ENCODE results near the gene MYO16.

Gene MYO16

DNA sequence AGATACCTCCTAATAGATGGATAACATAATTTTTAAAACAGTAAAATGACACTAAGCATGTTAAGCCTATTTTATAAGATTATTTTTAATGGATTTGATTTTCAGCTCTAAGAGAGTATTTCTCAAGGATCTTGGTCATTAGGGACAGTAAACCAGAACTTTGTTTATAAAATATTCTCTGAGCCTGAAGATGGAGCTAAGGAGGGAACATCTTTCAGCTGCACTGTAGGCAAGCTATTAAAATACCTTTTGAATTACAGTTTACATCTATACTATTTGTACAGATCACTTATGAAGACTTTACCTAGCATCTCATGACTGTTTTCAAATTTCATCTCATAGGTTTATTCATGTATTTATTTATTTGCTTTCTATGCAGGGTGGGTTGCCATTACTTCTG, 345.3 kb downstream of the MYO16 start:
- H3K9me3 ChIP-seq, result no peaks in the 10 kb centered on the region
- no peaks in the 10 kb centered on the region for H3K36me3 ChIP-seq
- H3K4me3 ChIP-seq (ENCODE audit: low read depth, low read length), result no peak overlapping the region
- no peaks in the 10 kb centered on the region for H3K4me1 ChIP-seq
- no peak for DNase-seq
- peaks cover 39% of the 10 kb centered on the region for H3K27me3 ChIP-seq
- TF ChIP-seq, protein P1, sequence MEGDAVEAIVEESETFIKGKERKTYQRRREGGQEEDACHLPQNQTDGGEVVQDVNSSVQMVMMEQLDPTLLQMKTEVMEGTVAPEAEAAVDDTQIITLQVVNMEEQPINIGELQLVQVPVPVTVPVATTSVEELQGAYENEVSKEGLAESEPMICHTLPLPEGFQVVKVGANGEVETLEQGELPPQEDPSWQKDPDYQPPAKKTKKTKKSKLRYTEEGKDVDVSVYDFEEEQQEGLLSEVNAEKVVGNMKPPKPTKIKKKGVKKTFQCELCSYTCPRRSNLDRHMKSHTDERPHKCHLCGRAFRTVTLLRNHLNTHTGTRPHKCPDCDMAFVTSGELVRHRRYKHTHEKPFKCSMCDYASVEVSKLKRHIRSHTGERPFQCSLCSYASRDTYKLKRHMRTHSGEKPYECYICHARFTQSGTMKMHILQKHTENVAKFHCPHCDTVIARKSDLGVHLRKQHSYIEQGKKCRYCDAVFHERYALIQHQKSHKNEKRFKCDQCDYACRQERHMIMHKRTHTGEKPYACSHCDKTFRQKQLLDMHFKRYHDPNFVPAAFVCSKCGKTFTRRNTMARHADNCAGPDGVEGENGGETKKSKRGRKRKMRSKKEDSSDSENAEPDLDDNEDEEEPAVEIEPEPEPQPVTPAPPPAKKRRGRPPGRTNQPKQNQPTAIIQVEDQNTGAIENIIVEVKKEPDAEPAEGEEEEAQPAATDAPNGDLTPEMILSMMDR (IDR thresholded peaks at IDR 0.05; ENCODE audit: low read depth, low read length), result no peak

DNA sequence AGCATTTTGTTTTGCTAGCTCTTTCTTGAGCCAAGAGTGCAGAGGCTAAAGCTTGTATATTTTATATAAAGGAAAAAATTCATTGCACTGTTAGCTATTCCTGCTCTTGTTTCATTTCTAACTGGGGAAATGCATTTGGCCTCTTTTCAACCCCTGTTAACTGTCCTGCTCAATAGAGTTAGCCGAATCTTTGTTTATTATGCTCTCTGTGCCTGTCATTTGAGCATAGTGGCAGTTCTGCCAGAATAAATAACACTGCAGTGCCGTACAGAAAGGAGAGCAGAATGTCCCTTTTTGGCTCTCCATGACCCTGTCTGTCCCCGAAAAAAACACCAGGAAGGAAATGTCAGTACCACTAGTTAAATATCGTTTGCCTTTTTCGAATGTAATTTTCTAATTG, 350.8 kb downstream of the MYO16 start:
- Histone ChIP-seq H3K4me3 (ENCODE audit: low read depth, low read length) (no peak overlapping the region), H3K9me3 (no peaks in the 10 kb centered on the region), H3K36me3 (no peaks in the 10 kb centered on the region), H3K27me3 (peaks cover 72% of the 10 kb centered on the region), H3K4me1 (no peaks in the 10 kb centered on the region)
- TF ChIP-seq, protein P1 (IDR thresholded peaks at IDR 0.05; ENCODE audit: low read depth, low read length), result no peak
- no peak for DNase-seq

DNA sequence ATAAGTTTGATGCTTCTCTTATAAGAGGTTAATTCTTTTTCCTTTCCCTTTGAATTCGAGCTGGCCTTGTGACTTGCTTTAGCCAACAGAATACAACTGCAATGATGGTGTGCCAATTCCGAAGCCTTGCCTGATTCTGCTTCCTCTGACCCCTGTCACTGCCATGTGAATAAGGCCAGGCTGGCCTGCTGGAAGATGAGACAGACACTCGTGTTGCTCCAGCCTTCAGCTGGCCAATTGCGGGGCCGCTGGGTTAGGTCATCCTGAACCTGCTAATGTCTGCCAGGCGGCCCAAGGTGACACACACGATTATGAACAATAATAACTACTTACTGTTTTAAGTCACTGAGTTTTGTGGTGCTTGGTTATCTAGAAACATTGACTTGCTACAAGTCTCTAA, 352.0 kb downstream of the MYO16 start:
- Histone ChIP-seq H3K27me3 (peaks cover 61% of the 10 kb centered on the region), H3K9me3 (no peaks in the 10 kb centered on the region), H3K4me3 (ENCODE audit: low read depth, low read length) (no peak overlapping the region), H3K36me3 (no peaks in the 10 kb centered on the region), H3K4me1 (no peaks in the 10 kb centered on the region)
- TF ChIP-seq, protein P1 (IDR thresholded peaks at IDR 0.05; ENCODE audit: low read depth, low read length), result no peak
- no peak for DNase-seq

DNA sequence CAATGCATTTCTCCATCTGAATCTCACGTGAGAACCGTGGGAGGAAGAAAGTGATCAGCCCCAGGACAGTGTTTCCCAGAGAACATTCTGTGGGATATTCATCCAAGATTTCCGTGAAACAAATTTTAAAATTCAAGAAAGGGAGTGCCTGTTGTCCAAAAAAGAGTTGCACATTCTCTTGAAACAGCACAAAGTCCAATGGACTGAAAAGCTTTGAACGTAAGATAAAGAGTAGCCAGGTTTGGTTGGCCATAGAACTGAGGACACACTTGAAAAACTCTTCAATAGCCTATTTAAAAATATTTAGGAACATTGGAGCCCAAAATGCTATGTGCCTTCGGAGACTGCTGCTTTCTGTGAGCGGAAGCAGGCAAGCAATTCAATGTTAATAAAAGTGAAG, 353.9 kb downstream of the MYO16 start:
- H3K4me1 ChIP-seq, result no peaks in the 10 kb centered on the region
- peaks cover 50% of the 10 kb centered on the region for H3K27me3 ChIP-seq
- TF ChIP-seq, protein P1 (IDR thresholded peaks at IDR 0.05; ENCODE audit: low read depth, low read length), result no peak
- H3K9me3 ChIP-seq, result no peaks in the 10 kb centered on the region
- H3K4me3 ChIP-seq (ENCODE audit: low read depth, low read length), result no peak overlapping the region
- H3K36me3 ChIP-seq, result no peaks in the 10 kb centered on the region
- no peak for DNase-seq

DNA sequence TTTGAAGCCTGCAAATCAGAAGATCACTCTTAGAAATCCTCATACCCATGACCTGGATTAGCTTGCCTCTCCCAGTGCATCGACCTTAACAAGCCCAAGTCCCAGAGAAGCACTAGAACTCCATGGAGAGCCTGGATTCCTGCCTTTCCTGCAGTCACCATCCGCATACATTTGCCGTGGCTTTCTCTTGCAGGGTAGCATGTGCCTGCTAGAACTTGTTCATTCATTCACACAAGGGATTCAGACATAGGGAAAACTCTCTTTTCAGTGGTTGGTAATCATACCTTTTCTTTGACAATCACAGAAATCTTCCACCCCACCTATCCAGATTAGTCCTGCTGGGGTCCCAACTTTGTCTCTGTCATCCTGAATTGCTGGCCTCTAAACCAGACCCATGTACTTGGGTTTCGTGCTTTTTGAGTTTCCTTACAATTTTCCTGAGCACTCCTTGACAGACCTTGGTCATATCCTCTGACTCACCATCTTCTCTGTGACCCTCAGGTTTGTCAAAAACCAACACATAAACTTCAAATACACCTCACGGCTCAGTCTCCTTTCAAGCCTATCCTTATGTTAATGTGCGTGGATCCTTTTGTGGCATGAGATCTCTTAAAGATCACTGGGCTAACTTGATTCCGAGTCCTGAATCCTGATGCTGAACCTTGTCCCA, 355.0 kb downstream of the MYO16 start:
- Histone ChIP-seq H3K4me1 (no peaks in the 10 kb centered on the region), H3K4me3 (ENCODE audit: low read depth, low read length) (no peak overlapping the region), H3K27me3 (peaks cover 48% of the 10 kb centered on the region), H3K36me3 (no peaks in the 10 kb centered on the region), H3K9me3 (no peaks in the 10 kb centered on the region)
- TF ChIP-seq, protein P1 (IDR thresholded peaks at IDR 0.05; ENCODE audit: low read depth, low read length), result no peak
- DNase-seq, result no peak

DNA sequence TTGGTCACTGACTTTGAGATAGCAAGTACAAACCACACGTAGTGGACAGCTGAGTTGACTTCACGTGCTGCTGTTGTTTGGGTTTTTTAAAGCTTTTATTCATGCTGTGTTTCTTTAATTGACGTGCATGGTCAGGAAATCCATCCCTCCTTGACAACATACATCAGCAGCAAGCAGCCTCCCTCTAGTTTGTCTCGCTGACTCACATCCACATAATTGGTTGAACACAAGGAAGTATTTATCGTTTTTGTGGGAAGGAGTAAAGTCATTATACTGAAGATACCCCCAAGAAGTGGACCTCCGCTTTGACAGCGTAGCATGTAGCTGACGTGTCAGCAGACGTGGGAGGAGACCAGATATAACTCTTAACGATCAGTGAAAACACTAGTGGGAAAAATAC, 355.8 kb downstream of the MYO16 start:
- H3K36me3 ChIP-seq, result no peaks in the 10 kb centered on the region
- H3K4me3 ChIP-seq (ENCODE audit: low read depth, low read length), result no peak overlapping the region
- TF ChIP-seq, protein P1 (IDR thresholded peaks at IDR 0.05; ENCODE audit: low read depth, low read length), result no peak
- H3K27me3 ChIP-seq, result peaks cover 47% of the 10 kb centered on the region
- H3K4me1 ChIP-seq, result no peaks in the 10 kb centered on the region
- DNase-seq, result no peak
- no peaks in the 10 kb centered on the region for H3K9me3 ChIP-seq

All from BE2C (cell line).